K562 (cell line): ENCODE data around the gene BASP1. TPM values are rescaled to one million over a fixed set of nuclear protein-coding genes. Genes with fewer than 3 reads are reported as not detected.

Experiments
- ATAC-seq: fragments of 200-7000 bp; cut with Tn5 transposase; 3 replicates; pipeline ENCODE4 v1.9.1; 2020; ENCODE audit warnings: moderate library complexity
- BruUV-seq: library from RNA; stranded (reverse); fragments of 400-500 nt; replicated peaks from 2 replicates; lab custom pipeline; 2021; lab: Mats Ljungman, UMichigan
- CTCF ChIA-PET: fragments of 300-600 bp; formaldehyde crosslinking; extraction: SDS; loops from one replicate; lab custom pipeline; 2021; ENCODE audit warnings: low intra/inter-chr PET ratio; lab: Yijun Ruan, JAX
- POLR2A ChIA-PET: fragments of 300-600, 350-650 bp; sonication (Branson Sonifier 250); formaldehyde crosslinking; extraction: SDS; loops from one replicate; lab custom pipeline; 2021; ENCODE audit warnings: antibody characterized with exemption, inconsistent platforms; lab: Yijun Ruan, JAX
- DNase-seq, 4 experiments: peaks; one replicate each; pipeline versions ENCODE4 v3.0.0 to v3.0.0-alpha.2; 2011 to 2018; ENCODE audit warnings: low spot score in 3 of 4, mixed read lengths in 3 of 4; ENCODE audit errors: extremely low read depth in 1 of 4
- FAIRE-seq: peaks from 2 replicates; lab custom pipeline; 2011; peaks lifted over from hg19 to GRCh38; lab: Jason Lieb, UNC
- H2AFZ ChIP-seq: 2 replicates; pipeline ENCODE4 v1.6.0; 2011; ENCODE audit warnings: low read depth, low read length, control low read depth, inconsistent platforms
- H3K27ac ChIP-seq: fragments of 200-600 bp; 3 replicates; pipeline ENCODE4 v1.8.0; 2011; ENCODE audit warnings: low read depth, mild to moderate bottlenecking, control low read depth, inconsistent platforms, low read length, moderate library complexity, mixed read lengths; ENCODE audit errors: extremely low read depth
- H3K27me3 ChIP-seq, 2 experiments: fragments of 300-600 bp in 1 of 2; 2 replicates in 1 of 2; 3 replicates in 1 of 2; pipeline versions ENCODE4 v1.6.0 to v1.8.0; 2011; ENCODE audit warnings: inconsistent platforms in 2 of 2, low read length in 2 of 2, mild to moderate bottlenecking in 1 of 2, mixed read lengths in 1 of 2, moderate library complexity in 1 of 2; ENCODE audit not compliant: control insufficient read depth in 2 of 2, insufficient read depth in 2 of 2
- H3K36me3 ChIP-seq: fragments of 300-600 bp; 3 replicates; pipeline ENCODE4 v1.8.0; 2011; ENCODE audit warnings: mild to moderate bottlenecking, low read length, inconsistent platforms; ENCODE audit not compliant: control insufficient read depth, insufficient read depth
- H3K4me1 ChIP-seq, 2 experiments: fragments of 200-600 bp in 1 of 2; replicated peaks in 1 of 2; 2 replicates in 1 of 2; 3 replicates in 1 of 2; pipeline versions ENCODE4 v1.5.1 to v1.8.0; 2011; ENCODE audit warnings: inconsistent platforms in 2 of 2, low read length in 2 of 2, mild to moderate bottlenecking in 1 of 2, mixed read lengths in 1 of 2, moderate library complexity in 1 of 2; ENCODE audit not compliant: control insufficient read depth in 2 of 2, insufficient read depth in 2 of 2
- H3K4me2 ChIP-seq: 2 replicates; pipeline ENCODE4 v1.6.1; 2011; ENCODE audit warnings: low read length, control low read depth, inconsistent platforms, mixed read lengths; ENCODE audit not compliant: insufficient read depth
- H3K4me3 ChIP-seq: fragments of 200-600 bp; sonication (generic), shearing (Covaris generic); 2 replicates; pipeline ENCODE4 v1.5.1; 2016; ENCODE audit warnings: control low read depth, inconsistent platforms
- H3K79me2 ChIP-seq: fragments of 200-600 bp; 3 replicates; pipeline ENCODE4 v1.8.0; 2011; ENCODE audit warnings: low read length, inconsistent platforms; ENCODE audit not compliant: control insufficient read depth, insufficient read depth
- H3K9ac ChIP-seq, 2 experiments: 2 replicates each; pipeline versions ENCODE4 v1.6.0 to v1.6.1; 2011; ENCODE audit warnings: low read depth in 2 of 2, low read length in 2 of 2, control low read depth in 1 of 2, inconsistent platforms in 1 of 2, mild to moderate bottlenecking in 1 of 2, mixed read lengths in 1 of 2; ENCODE audit not compliant: insufficient read depth in 1 of 2
- H3K9me1 ChIP-seq: one replicate; pipeline ENCODE4 v1.6.0; 2011; ENCODE audit warnings: inconsistent platforms, mild to moderate bottlenecking, low read length, moderate library complexity; ENCODE audit not compliant: control insufficient read depth, insufficient read depth
- H3K9me3 ChIP-seq: replicated peaks from 2 replicates; pipeline ENCODE4 v1.5.1; 2011; ENCODE audit warnings: low read depth, low read length, inconsistent platforms; ENCODE audit not compliant: control insufficient read depth, insufficient read depth
- H4K20me1 ChIP-seq: replicated peaks from 2 replicates; pipeline ENCODE4 v1.6.1; 2011; ENCODE audit warnings: low read length, inconsistent platforms, mixed read lengths; ENCODE audit not compliant: control insufficient read depth, insufficient read depth
- MAFG ChIP-seq: fragments of 450-650 bp; conservative IDR thresholded peaks from 2 replicates; pipeline ENCODE4 v1.6.1; 2016; ENCODE audit warnings: missing genetic modification characterization, missing compliant biosample characterization
- POLR3A ChIP-seq: IDR thresholded peaks from 2 replicates; pipeline ENCODE4 v1.6.1; 2011; ENCODE audit warnings: borderline replicate concordance, mild to moderate bottlenecking, moderate library complexity; ENCODE audit not compliant: insufficient read length, insufficient read depth; ENCODE audit errors: extremely low read depth
- PTRF ChIP-seq: fragments of 450-650 bp; IDR thresholded peaks from 2 replicates; pipeline ENCODE4 v1.6.1; 2016; ENCODE audit warnings: mild to moderate bottlenecking, missing genetic modification characterization, missing compliant biosample characterization
- RCOR1 ChIP-seq, 2 experiments: IDR thresholded peaks; 2 replicates each; pipeline ENCODE4 v1.6.1; 2012; ENCODE audit warnings: low read depth in 2 of 2, low read length in 2 of 2, borderline replicate concordance in 1 of 2, improper control_type of control experiment in 1 of 2
- RFX1 ChIP-seq: fragments of 450-650 bp; IDR thresholded peaks from 2 replicates; pipeline ENCODE4 v1.6.1; 2016; ENCODE audit warnings: mild to moderate bottlenecking, moderate library complexity
- SFPQ ChIP-seq: fragments of 200-400 bp; formaldehyde crosslinking; IDR thresholded peaks from 2 replicates; pipeline ENCODE4 v1.6.1; 2017; ENCODE audit warnings: mild to moderate bottlenecking, low read depth, low read length, moderate library complexity
- ZBTB49 ChIP-seq: sonication (generic); formaldehyde crosslinking; IDR thresholded peaks from 2 replicates; pipeline ENCODE4 v1.8.0; 2022; ENCODE audit warnings: missing genetic modification reagents, mild to moderate bottlenecking, borderline replicate concordance
- ZC3H4 ChIP-seq: sonication (generic); formaldehyde crosslinking; IDR thresholded peaks from 2 replicates; pipeline ENCODE4 v1.9.0; 2021; ENCODE audit warnings: missing genetic modification reagents, borderline replicate concordance
- ZNF197 ChIP-seq: fragments of 200-800 bp; sonication (Bioruptor generic); IDR thresholded peaks from 2 replicates; pipeline ENCODE4 v1.6.1; 2016; ENCODE audit warnings: low read depth, missing genetic modification characterization, missing compliant biosample characterization
- ZNF239 ChIP-seq: fragments of 250-450 bp; sonication (Bioruptor Pico); IDR thresholded peaks from 2 replicates; pipeline ENCODE4 v1.4.0; 2020; ENCODE audit warnings: mild to moderate bottlenecking
- ZNF324 ChIP-seq: fragments of 250-450 bp; sonication (Bioruptor Pico); IDR thresholded peaks from 2 replicates; pipeline ENCODE4 v1.4.0; 2020; ENCODE audit warnings: mild to moderate bottlenecking
- ZNF717 ChIP-seq: fragments of 250-450 bp; sonication (Bioruptor Pico); IDR thresholded peaks from 2 replicates; pipeline ENCODE4 v1.5.0; 2021
- WGBS: fragments of 100-300 bp; shearing (Covaris generic); methylation state at CpG from one replicate; pipeline ENCODE4 v1.1.6; 2016; ENCODE audit warnings: low coverage, mixed read lengths; ENCODE audit not compliant: insufficient coverage; ENCODE audit errors: missing lambda C conversion rate; 5-methylcytosine and 5-hydroxymethylcytosine counted together
- in situ Hi-C: fragments of 300-500 bp; cut with MboI; formaldehyde crosslinking; loops from 4 replicates; pipeline ENCODE4 v1.15.0; 2018; ENCODE audit warnings: inconsistent platforms, mixed read lengths
- intact Hi-C: fragments of 100-400 bp; cut with micrococcal nuclease; formaldehyde crosslinking; loops from 2 replicates; pipeline ENCODE4 v1.14.2; 2022
- polyA plus RNA-seq, 8 experiments: library from polyadenylated mRNA; depleted of rRNA in 4 of 8; stranded (reverse) in 5 of 8; unstranded in 3 of 8; fragments of >200 nt; fragmentation: Nextera tagmentation in 2 of 8; fragmentation: Illumina TruSeq in 1 of 8; extraction: Ambion mirVana in 2 of 8; extraction: Trizol in 1 of 8; gene quantifications; 2 replicates each; pipeline versions ENCODE4 v1.2.1 to v1.2.3, GENCODE V29; 2011 to 2014; ENCODE audit warnings: inconsistent platforms in 1 of 8, missing spikeins in 1 of 8
- total RNA-seq, 7 experiments: library from RNA; depleted of rRNA in 6 of 7; stranded (reverse); fragments of >200 nt in 6 of 7; fragmentation: Illumina TruSeq in 2 of 7; extraction: Trizol in 2 of 7; gene quantifications; 2 replicates each; pipeline versions ENCODE4 v1.2.1 to v1.2.3, GENCODE V29; 2011 to 2021; ENCODE audit warnings: low replicate concordance in 1 of 7
- TF ChIP-seq, protein P1 (sequence below): fragments of 450-650 bp; IDR thresholded peaks from 2 replicates; pipeline ENCODE4 v1.6.1; 2016; ENCODE audit warnings: antibody characterized with exemption
- TF ChIP-seq, protein P2 (sequence below): fragments of 250-450 bp; sonication (Bioruptor Pico); IDR thresholded peaks from 2 replicates; pipeline ENCODE4 v1.8.0; 2022; ENCODE audit warnings: moderate library complexity, mild to moderate bottlenecking, inconsistent platforms

The BASP1 gene
- total and polyA plus RNA-seq, 9 of the 15 experiments (the other 6 are each of a cell fraction or from before 2014, with no cell fraction given) = 0.22 TPM; not detected in 8

- TF ChIP-seq POLR3A = no peak
- TF ChIP-seq, protein P1, sequence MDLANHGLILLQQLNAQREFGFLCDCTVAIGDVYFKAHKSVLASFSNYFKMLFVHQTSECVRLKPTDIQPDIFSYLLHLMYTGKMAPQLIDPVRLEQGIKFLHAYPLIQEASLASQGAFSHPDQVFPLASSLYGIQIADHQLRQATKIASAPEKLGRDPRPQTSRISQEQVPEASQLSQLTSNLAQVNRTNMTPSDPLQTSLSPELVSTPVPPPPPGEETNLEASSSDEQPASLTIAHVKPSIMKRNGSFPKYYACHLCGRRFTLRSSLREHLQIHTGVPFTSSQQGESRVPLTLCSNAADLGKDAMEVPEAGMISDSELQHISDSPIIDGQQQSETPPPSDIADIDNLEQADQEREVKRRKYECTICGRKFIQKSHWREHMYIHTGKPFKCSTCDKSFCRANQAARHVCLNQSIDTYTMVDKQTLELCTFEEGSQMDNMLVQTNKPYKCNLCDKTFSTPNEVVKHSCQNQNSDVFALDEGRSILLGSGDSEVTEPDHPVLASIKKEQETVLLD = no peak
- TF ChIP-seq SFPQ = no peak
- no peak for TF ChIP-seq RFX1
- TF ChIP-seq ZNF197 (CRISPR knock-in tag) = no peak
Observed at GRCh38 chr5:17287501-17288155, 70.2 kb downstream of the BASP1 start (continued).

DNA sequence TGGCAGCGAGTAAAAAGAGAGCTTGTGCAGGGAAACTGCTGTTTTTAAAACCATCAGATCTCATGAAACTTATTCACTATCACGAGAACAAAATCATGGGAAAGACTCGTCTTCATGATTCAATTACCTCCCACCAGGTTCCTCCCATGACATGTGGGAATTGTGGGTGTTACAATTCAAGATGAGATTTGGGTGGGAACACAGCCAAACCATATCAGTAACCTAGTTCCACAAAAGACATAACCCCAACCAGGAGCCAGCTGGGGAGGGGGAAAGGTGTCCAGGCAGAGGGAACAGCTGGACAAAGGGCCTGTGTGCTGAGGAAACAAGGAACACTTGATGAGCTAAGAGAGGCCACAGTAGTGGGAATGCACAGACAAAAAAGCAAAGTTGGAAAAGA, 71.1 kb downstream of the BASP1 start:
- Histone ChIP-seq H3K27ac (no peak overlapping the region), H2AFZ (no peak overlapping the region), H3K27me3 (no peaks in the 10 kb centered on the region; a peak in 1 of 5 replicates), H3K4me3 (no peak overlapping the region), H3K9me3 (no peaks in the 10 kb centered on the region), H3K36me3 (no peaks in the 10 kb centered on the region), H3K79me2 (no peaks in the 10 kb centered on the region), H3K9me1 (no peaks in the 10 kb centered on the region), H3K9ac (no peak overlapping the region), H3K4me1 (no peaks in the 10 kb centered on the region; a peak in 1 of 5 replicates), H3K4me2 (no peak overlapping the region), H4K20me1 (no peaks in the 10 kb centered on the region)
- POLR2A ChIA-PET = no interaction called here
- CTCF ChIA-PET = no interaction called here
- DNase-seq = no peak
- no TSS peak for BruUV-seq
- no peak for FAIRE-seq
- in situ Hi-C loops = no loop called here
- intact Hi-C loops = no loop called here
- WGBS = 0% methylated on average over 3 of the region's 3 CpGs
- no peak for ATAC-seq
- no peak for TF ChIP-seq ZC3H4 (CRISPR knock-in tag)
- no peak for TF ChIP-seq MAFG (tag)
- TF ChIP-seq, protein P2, sequence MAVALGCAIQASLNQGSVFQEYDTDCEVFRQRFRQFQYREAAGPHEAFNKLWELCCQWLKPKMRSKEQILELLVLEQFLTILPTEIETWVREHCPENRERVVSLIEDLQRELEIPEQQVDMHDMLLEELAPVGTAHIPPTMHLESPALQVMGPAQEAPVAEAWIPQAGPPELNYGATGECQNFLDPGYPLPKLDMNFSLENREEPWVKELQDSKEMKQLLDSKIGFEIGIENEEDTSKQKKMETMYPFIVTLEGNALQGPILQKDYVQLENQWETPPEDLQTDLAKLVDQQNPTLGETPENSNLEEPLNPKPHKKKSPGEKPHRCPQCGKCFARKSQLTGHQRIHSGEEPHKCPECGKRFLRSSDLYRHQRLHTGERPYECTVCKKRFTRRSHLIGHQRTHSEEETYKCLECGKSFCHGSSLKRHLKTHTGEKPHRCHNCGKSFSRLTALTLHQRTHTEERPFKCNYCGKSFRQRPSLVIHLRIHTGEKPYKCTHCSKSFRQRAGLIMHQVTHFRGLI = no peak
- TF ChIP-seq ZNF239 = no peak
- TF ChIP-seq PTRF (tag) = no peak
- TF ChIP-seq RCOR1 (IDR thresholded peaks at IDR 0.05; ENCODE audit: borderline replicate concordance in 1 of 2, low read depth in 2 of 2, low read length in 2 of 2) = no peak
- TF ChIP-seq ZBTB49 (CRISPR knock-in tag) = no peak
- no peak for TF ChIP-seq ZNF324 (CRISPR knock-in tag)
- no peak for TF ChIP-seq ZNF717 (CRISPR knock-in tag)
